ENCODE results near the gene C2orf72. TPM values are rescaled to one million over a fixed set of nuclear protein-coding genes. Genes with fewer than 3 reads are reported as not detected.

C2orf72 gene
- total RNA-seq = 3.3 and 6.3 TPM in 2 replicates

DNA sequence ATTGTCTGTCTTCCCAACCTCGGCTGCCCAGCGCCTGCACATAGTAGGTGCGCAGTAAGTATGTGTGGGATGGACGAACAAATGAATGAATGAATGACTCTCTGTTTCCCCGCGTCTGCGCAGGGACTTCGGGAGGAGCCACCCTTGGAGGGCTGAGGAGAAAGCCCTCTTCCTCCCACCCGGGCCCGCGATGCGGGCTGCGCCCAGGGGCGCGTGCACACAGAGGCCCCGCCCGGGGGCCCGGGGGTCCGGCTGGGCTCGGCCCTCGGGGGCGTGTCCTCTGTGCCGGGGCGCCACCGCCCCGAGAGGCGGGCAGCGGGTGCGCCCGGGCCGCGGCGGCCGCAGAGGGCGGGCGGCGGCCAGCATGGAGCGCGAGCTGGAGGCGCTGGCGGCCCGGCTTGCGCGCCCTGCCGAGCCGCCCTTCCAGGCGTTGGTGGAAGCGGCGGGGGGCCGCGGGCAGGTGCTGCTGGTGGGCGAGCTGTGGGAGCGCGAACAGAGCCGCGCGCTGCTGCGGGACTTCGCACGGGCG, at the start of gene C2orf72:
C2orf72 (plus strand) TSS at position 322 of the 529 bp plus-strand sequence; CDS start at position 365, 43 bp downstream.

GRCh38 chr2:230995821-230996220, 41.5 kb upstream of the C2orf72 start, which contains the start of gene SPATA3:
TSS of gene SPATA3 (plus strand) at chr2:230996121. CDS start at chr2:230996234, 113 bp downstream.

GRCh38 chr2:231056453-231057416, 19.4 kb downstream of the C2orf72 start, which contains the start of gene PSMD1:
TSS of gene PSMD1 (plus strand) at chr2:231056867. CDS start at chr2:231057026, 159 bp downstream.

Other genes starting within 250 kb of the C2orf72 start
- gene ITM2C, start 172.6 kb upstream of the C2orf72 start, total RNA-seq = 61.0 and 96.2 TPM in 2 replicates
- not detected in 2 replicates for gene GPR55, start 112.3 kb upstream of the C2orf72 start, total RNA-seq
- not detected in 2 replicates for gene SPATA3, start 41.4 kb upstream of the C2orf72 start, total RNA-seq
- 134 and 141 TPM in 2 replicates for gene PSMD1, start 19.3 kb downstream of the C2orf72 start, total RNA-seq
- 23.9 and 37.3 TPM in 2 replicates for gene HTR2B, start 87.5 kb downstream of the C2orf72 start, total RNA-seq
- 106 and 246 TPM in 2 replicates for gene ARMC9, start 161.1 kb downstream of the C2orf72 start, total RNA-seq

Measured in smooth muscle cell of the pulmonary artery (primary cell).